Thyroid gland (tissue), 4 donors: ENCODE measurements around the gene ZNF394.

Experiments used
- POLR2A ChIP-seq, 2 donors: fragments of 450-650 bp; IDR thresholded peaks; one replicate each; pipeline ENCODE4 v1.6.1; 2017; ENCODE audit warnings: antibody characterized with exemption in 2 of 2, mild to moderate bottlenecking in 2 of 2, moderate library complexity in 1 of 2
- TF ChIP-seq, protein P1 (sequence below), 6 experiments: fragments of 200-600 bp in 3 of 6; fragments of 450-650 bp in 3 of 6; sonication (generic) in 3 of 6; IDR thresholded peaks; one replicate each; pipeline ENCODE4 v1.5.1; 2016 to 2019; ENCODE audit warnings: antibody characterized with exemption in 6 of 6, mild to moderate bottlenecking in 2 of 6, inconsistent platforms in 1 of 6, moderate library complexity in 1 of 6

DNA sequence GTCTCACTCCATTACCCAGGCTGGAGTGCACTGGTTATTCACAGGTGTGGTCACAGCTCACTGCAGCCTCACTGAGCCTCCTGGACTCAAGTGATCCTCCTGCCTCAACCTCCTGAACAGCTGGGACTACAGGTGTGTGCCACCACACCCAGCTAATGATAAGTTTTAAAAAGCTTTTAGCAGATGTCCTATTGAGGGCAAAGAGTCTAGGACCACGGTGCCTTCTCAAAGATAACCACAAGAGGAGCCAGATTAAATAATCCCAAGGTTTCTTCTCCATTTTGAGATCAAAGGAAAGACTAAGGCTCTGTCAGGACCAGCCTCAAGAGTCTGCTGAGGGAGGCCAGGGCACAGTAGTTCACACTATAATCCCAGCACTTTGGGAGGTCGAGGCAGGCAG, 38.9 kb downstream of the ZNF394 start:
- TF ChIP-seq, protein P1, sequence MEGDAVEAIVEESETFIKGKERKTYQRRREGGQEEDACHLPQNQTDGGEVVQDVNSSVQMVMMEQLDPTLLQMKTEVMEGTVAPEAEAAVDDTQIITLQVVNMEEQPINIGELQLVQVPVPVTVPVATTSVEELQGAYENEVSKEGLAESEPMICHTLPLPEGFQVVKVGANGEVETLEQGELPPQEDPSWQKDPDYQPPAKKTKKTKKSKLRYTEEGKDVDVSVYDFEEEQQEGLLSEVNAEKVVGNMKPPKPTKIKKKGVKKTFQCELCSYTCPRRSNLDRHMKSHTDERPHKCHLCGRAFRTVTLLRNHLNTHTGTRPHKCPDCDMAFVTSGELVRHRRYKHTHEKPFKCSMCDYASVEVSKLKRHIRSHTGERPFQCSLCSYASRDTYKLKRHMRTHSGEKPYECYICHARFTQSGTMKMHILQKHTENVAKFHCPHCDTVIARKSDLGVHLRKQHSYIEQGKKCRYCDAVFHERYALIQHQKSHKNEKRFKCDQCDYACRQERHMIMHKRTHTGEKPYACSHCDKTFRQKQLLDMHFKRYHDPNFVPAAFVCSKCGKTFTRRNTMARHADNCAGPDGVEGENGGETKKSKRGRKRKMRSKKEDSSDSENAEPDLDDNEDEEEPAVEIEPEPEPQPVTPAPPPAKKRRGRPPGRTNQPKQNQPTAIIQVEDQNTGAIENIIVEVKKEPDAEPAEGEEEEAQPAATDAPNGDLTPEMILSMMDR (IDR thresholded peaks at IDR 0.05) = no peak
- no peak for TF ChIP-seq POLR2A (IDR thresholded peaks at IDR 0.05)
